Liver (tissue), 9 donors: ENCODE data around the gene OBI1. TPM values are rescaled to one million over a fixed set of nuclear protein-coding genes. Genes with fewer than 3 reads are reported as not detected.

Experiments used
- DNase-seq: peaks from one replicate; pipeline ENCODE4 v3.0.0-alpha.2; 2017; ENCODE audit warnings: low spot score
- H3K27ac ChIP-seq, 2 donors: one replicate each; pipeline ENCODE4 v1.7.0; 2013; ENCODE audit warnings: inconsistent platforms in 2 of 2, low read length in 2 of 2, control low read depth in 1 of 2, low read depth in 1 of 2, mild to moderate bottlenecking in 1 of 2
- H3K27me3 ChIP-seq, 4 donors: one replicate each; pipeline versions ENCODE4 v1.6.1 to v1.7.0; 2013; ENCODE audit warnings: low read length in 3 of 4, inconsistent platforms in 1 of 4, mild to moderate bottlenecking in 1 of 4, moderate library complexity in 1 of 4; ENCODE audit not compliant: control insufficient read depth in 4 of 4, insufficient read depth in 4 of 4
- H3K36me3 ChIP-seq, 4 donors: one replicate each; pipeline versions ENCODE4 v1.6.1 to v1.7.0; 2013; ENCODE audit warnings: low read length in 3 of 4, mild to moderate bottlenecking in 3 of 4, low read depth in 1 of 4, moderate library complexity in 1 of 4; ENCODE audit not compliant: control insufficient read depth in 4 of 4, insufficient read depth in 3 of 4
- H3K4me1 ChIP-seq, 4 donors: one replicate each; pipeline versions ENCODE4 v1.6.1 to v1.7.0; 2013; ENCODE audit warnings: low read length in 3 of 4, mild to moderate bottlenecking in 3 of 4, moderate library complexity in 1 of 4; ENCODE audit not compliant: control insufficient read depth in 4 of 4, insufficient read depth in 4 of 4
- H3K4me3 ChIP-seq, 3 donors: one replicate each; pipeline versions ENCODE4 v1.6.1 to v1.7.0; 2013; ENCODE audit warnings: low read length in 3 of 3, control low read depth in 1 of 3, low read depth in 1 of 3, mild to moderate bottlenecking in 1 of 3
- H3K9ac ChIP-seq, 2 donors: one replicate each; pipeline ENCODE4 v1.7.0; 2013; ENCODE audit warnings: low read length in 2 of 2, mild to moderate bottlenecking in 2 of 2, moderate library complexity in 2 of 2, control low read depth in 1 of 2, low read depth in 1 of 2
- H3K9me3 ChIP-seq, 4 donors: one replicate each; pipeline versions ENCODE4 v1.6.1 to v1.7.0; 2013; ENCODE audit warnings: low read length in 3 of 4; ENCODE audit not compliant: control insufficient read depth in 4 of 4
- CTCF ChIP-seq: fragments of 150-350 bp; IDR thresholded peaks from 2 replicates; pipeline ENCODE4 v1.5.1; 2017; ENCODE audit warnings: improper control_type of control experiment, low read depth, low read length; ENCODE audit not compliant: missing input control
- EGR1 ChIP-seq, 2 donors: IDR thresholded peaks; 2 replicates each; pipeline ENCODE4 v1.6.1; 2016 to 2018; ENCODE audit warnings: antibody characterized with exemption in 2 of 2, low read depth in 2 of 2
- FOXA1 ChIP-seq: IDR thresholded peaks from 2 replicates; pipeline ENCODE4 v1.6.1; 2016; ENCODE audit warnings: antibody characterized with exemption
- FOXA2 ChIP-seq: IDR thresholded peaks from 2 replicates; pipeline ENCODE4 v1.6.1; 2016; ENCODE audit warnings: antibody characterized with exemption
- GABPA ChIP-seq, 2 donors: IDR thresholded peaks in 1 of 2; conservative IDR thresholded peaks in 1 of 2; 2 replicates each; pipeline ENCODE4 v1.6.1; 2016; ENCODE audit warnings: antibody characterized with exemption in 2 of 2, mild to moderate bottlenecking in 1 of 2, moderate library complexity in 1 of 2
- HNF4A ChIP-seq, 2 donors: conservative IDR thresholded peaks; 2 replicates each; pipeline ENCODE4 v1.6.1; 2016; ENCODE audit warnings: antibody characterized with exemption in 2 of 2, mild to moderate bottlenecking in 2 of 2
- HNF4G ChIP-seq: IDR thresholded peaks from 2 replicates; pipeline ENCODE4 v1.6.1; 2016; ENCODE audit warnings: antibody characterized with exemption
- JUND ChIP-seq, 2 donors: IDR thresholded peaks; 2 replicates each; pipeline ENCODE4 v1.6.1; 2016; ENCODE audit warnings: antibody characterized with exemption in 2 of 2
- MAX ChIP-seq: IDR thresholded peaks from 2 replicates; pipeline ENCODE4 v1.6.1; 2016; ENCODE audit warnings: antibody characterized with exemption
- NR2F2 ChIP-seq: IDR thresholded peaks from 2 replicates; pipeline ENCODE4 v1.6.1; 2016; ENCODE audit warnings: antibody characterized with exemption
- RAD21 ChIP-seq, 2 donors: IDR thresholded peaks; 2 replicates each; pipeline ENCODE4 v1.6.1; 2016; ENCODE audit warnings: antibody characterized with exemption in 2 of 2, mild to moderate bottlenecking in 2 of 2
- RXRA ChIP-seq, 2 donors: IDR thresholded peaks; 2 replicates each; pipeline ENCODE4 v1.6.1; 2017 to 2018; ENCODE audit warnings: antibody characterized with exemption in 2 of 2, mild to moderate bottlenecking in 1 of 2
- SP1 ChIP-seq: IDR thresholded peaks from 2 replicates; pipeline ENCODE4 v1.6.1; 2018; ENCODE audit warnings: antibody characterized with exemption, mild to moderate bottlenecking
- TAF1 ChIP-seq: conservative IDR thresholded peaks from 2 replicates; pipeline ENCODE4 v1.6.1; 2016; ENCODE audit warnings: antibody characterized with exemption, mild to moderate bottlenecking
- YY1 ChIP-seq: IDR thresholded peaks from 2 replicates; pipeline ENCODE4 v1.6.1; 2016; ENCODE audit warnings: antibody characterized with exemption, mild to moderate bottlenecking
- WGBS: extraction: QIAGEN DNeasy Blood & Tissue Kit; methylation state at CpG from one replicate; pipeline ENCODE4 v1.1.7; 2013; 5-methylcytosine and 5-hydroxymethylcytosine counted together
- polyA plus RNA-seq, 2 donors: library from polyadenylated mRNA; stranded (reverse) in 1 of 2; unstranded in 1 of 2; fragments of 200-250 nt in 1 of 2; fragments of >200 nt in 1 of 2; fragmentation: Nextera tagmentation in 1 of 2; extraction: Ambion mirVana in 1 of 2; gene quantifications; one replicate each; pipeline versions ENCODE4 v1.2.1 to v1.2.3, GENCODE V29; 2013 to 2015
- total RNA-seq, 2 donors: library from RNA; depleted of rRNA; stranded (reverse); fragments of >200 nt; gene quantifications; one replicate each; pipeline ENCODE4 v1.2.3, GENCODE V29; 2014
- TF ChIP-seq, protein P1 (sequence below): IDR thresholded peaks from 2 replicates; pipeline ENCODE4 v1.6.1; 2016; ENCODE audit warnings: antibody characterized with exemption
- TF ChIP-seq, protein P2 (sequence below): IDR thresholded peaks from 2 replicates; pipeline ENCODE4 v1.6.1; 2016; ENCODE audit warnings: antibody characterized with exemption, mild to moderate bottlenecking
- TF ChIP-seq, protein P3 (sequence below): IDR thresholded peaks from 2 replicates; pipeline ENCODE4 v1.6.1; 2016; ENCODE audit warnings: antibody characterized with exemption
- donor health status: healthy.
- donor health status: healthy.
- donor health status: healthy.
- donor health status: healthy.
- donor health status: healthy.

The OBI1 gene
- total and polyA plus RNA-seq, 4 donors, result 1.7 to 8.9 (median 3.0) TPM

GRCh38 chr13:78632996-78633395 is 26.0 kb downstream of the OBI1 start:
- 96% methylated on average over 4 of the region's 4 CpGs for WGBS
- peaks cover 4 to 31% (median 24%) of the 10 kb centered on the region in 4 donors for H3K36me3 ChIP-seq
- TF ChIP-seq NR2F2, result no peak
- TF ChIP-seq, protein P1, sequence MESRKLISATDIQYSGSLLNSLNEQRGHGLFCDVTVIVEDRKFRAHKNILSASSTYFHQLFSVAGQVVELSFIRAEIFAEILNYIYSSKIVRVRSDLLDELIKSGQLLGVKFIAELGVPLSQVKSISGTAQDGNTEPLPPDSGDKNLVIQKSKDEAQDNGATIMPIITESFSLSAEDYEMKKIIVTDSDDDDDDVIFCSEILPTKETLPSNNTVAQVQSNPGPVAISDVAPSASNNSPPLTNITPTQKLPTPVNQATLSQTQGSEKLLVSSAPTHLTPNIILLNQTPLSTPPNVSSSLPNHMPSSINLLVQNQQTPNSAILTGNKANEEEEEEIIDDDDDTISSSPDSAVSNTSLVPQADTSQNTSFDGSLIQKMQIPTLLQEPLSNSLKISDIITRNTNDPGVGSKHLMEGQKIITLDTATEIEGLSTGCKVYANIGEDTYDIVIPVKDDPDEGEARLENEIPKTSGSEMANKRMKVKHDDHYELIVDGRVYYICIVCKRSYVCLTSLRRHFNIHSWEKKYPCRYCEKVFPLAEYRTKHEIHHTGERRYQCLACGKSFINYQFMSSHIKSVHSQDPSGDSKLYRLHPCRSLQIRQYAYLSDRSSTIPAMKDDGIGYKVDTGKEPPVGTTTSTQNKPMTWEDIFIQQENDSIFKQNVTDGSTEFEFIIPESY, result no peak
- no peak for TF ChIP-seq SP1
- TF ChIP-seq JUND (IDR thresholded peaks at IDR 0.05), result no peak
- no peak for TF ChIP-seq TAF1
- no peak for TF ChIP-seq HNF4G
- no peak for TF ChIP-seq RXRA (IDR thresholded peaks at IDR 0.05)
- no peak for TF ChIP-seq FOXA2
- TF ChIP-seq FOXA1, result no peak
- no peak for TF ChIP-seq MAX
- TF ChIP-seq GABPA (IDR thresholded peaks at IDR 0.05 in 1 of 2, conservative IDR thresholded peaks at IDR 0.05 in 1 of 2), result no peak
- TF ChIP-seq YY1, result no peak
- TF ChIP-seq CTCF, result no peak
- TF ChIP-seq, protein P2, sequence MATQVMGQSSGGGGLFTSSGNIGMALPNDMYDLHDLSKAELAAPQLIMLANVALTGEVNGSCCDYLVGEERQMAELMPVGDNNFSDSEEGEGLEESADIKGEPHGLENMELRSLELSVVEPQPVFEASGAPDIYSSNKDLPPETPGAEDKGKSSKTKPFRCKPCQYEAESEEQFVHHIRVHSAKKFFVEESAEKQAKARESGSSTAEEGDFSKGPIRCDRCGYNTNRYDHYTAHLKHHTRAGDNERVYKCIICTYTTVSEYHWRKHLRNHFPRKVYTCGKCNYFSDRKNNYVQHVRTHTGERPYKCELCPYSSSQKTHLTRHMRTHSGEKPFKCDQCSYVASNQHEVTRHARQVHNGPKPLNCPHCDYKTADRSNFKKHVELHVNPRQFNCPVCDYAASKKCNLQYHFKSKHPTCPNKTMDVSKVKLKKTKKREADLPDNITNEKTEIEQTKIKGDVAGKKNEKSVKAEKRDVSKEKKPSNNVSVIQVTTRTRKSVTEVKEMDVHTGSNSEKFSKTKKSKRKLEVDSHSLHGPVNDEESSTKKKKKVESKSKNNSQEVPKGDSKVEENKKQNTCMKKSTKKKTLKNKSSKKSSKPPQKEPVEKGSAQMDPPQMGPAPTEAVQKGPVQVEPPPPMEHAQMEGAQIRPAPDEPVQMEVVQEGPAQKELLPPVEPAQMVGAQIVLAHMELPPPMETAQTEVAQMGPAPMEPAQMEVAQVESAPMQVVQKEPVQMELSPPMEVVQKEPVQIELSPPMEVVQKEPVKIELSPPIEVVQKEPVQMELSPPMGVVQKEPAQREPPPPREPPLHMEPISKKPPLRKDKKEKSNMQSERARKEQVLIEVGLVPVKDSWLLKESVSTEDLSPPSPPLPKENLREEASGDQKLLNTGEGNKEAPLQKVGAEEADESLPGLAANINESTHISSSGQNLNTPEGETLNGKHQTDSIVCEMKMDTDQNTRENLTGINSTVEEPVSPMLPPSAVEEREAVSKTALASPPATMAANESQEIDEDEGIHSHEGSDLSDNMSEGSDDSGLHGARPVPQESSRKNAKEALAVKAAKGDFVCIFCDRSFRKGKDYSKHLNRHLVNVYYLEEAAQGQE, result no peak
- TF ChIP-seq, protein P3, sequence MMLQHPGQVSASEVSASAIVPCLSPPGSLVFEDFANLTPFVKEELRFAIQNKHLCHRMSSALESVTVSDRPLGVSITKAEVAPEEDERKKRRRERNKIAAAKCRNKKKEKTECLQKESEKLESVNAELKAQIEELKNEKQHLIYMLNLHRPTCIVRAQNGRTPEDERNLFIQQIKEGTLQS, result no peak
- TF ChIP-seq EGR1 (IDR thresholded peaks at IDR 0.05; ENCODE audit: low read depth in 2 of 2), result no peak
- TF ChIP-seq HNF4A (conservative IDR thresholded peaks at IDR 0.05), result no peak
- no peak for TF ChIP-seq RAD21 (IDR thresholded peaks at IDR 0.05)
- H3K27ac ChIP-seq, result no peak overlapping the region
- H3K27me3 ChIP-seq, result no peaks in the 10 kb centered on the region
- no peak for DNase-seq
- H3K9ac ChIP-seq, result no peak overlapping the region
- H3K4me3 ChIP-seq, result no peak overlapping the region
- no peaks in the 10 kb centered on the region for H3K4me1 ChIP-seq
- no peaks in the 10 kb centered on the region for H3K9me3 ChIP-seq
